HEK293T (cell line): ENCODE measurements around the gene CTNNA1.

Source experiments
- ARNT ChIP-seq: fragments of 450-650 bp; IDR thresholded peaks from 2 replicates; pipeline ENCODE4 v1.6.1; 2017; ENCODE audit warnings: mild to moderate bottlenecking
- BHLHE40 ChIP-seq: fragments of 450-650 bp; IDR thresholded peaks from 2 replicates; pipeline ENCODE4 v1.6.1; 2016; ENCODE audit warnings: mild to moderate bottlenecking, moderate library complexity, borderline replicate concordance
- ELF4 ChIP-seq: fragments of 450-650 bp; IDR thresholded peaks from 2 replicates; pipeline ENCODE4 v1.6.1; 2017; ENCODE audit warnings: antibody characterized with exemption
- FOXA1 ChIP-seq: fragments of 450-650 bp; IDR thresholded peaks from 2 replicates; pipeline ENCODE4 v1.6.1; 2016; ENCODE audit warnings: mild to moderate bottlenecking
- FOXM1 ChIP-seq: fragments of 450-650 bp; IDR thresholded peaks from 2 replicates; pipeline ENCODE4 v1.6.1; 2017; ENCODE audit warnings: mild to moderate bottlenecking, borderline replicate concordance
- HDGF ChIP-seq: fragments of 450-650 bp; IDR thresholded peaks from 2 replicates; pipeline ENCODE4 v1.6.1; 2017; ENCODE audit warnings: antibody characterized with exemption, borderline replicate concordance
- L3MBTL2 ChIP-seq: fragments of 450-650 bp; conservative IDR thresholded peaks from 2 replicates; pipeline ENCODE4 v1.6.1; 2016; ENCODE audit warnings: mild to moderate bottlenecking
- LEF1 ChIP-seq: fragments of 450-650 bp; IDR thresholded peaks from 2 replicates; pipeline ENCODE4 v1.6.1; 2017; ENCODE audit warnings: mild to moderate bottlenecking, borderline replicate concordance
- NFRKB ChIP-seq: fragments of 450-650 bp; IDR thresholded peaks from 2 replicates; pipeline ENCODE4 v1.6.1; 2016; ENCODE audit warnings: mild to moderate bottlenecking, moderate library complexity
- PKNOX1 ChIP-seq: fragments of 450-650 bp; IDR thresholded peaks from 2 replicates; pipeline ENCODE4 v1.6.1; 2016
- SP1 ChIP-seq: fragments of 450-650 bp; IDR thresholded peaks from 2 replicates; pipeline ENCODE4 v1.6.1; 2017
- SUZ12 ChIP-seq: fragments of 450-650 bp; IDR thresholded peaks from 2 replicates; pipeline ENCODE4 v1.6.1; 2016; ENCODE audit warnings: mild to moderate bottlenecking
- TARDBP ChIP-seq: fragments of 450-650 bp; IDR thresholded peaks from 2 replicates; pipeline ENCODE4 v1.6.1; 2016

GRCh38 chr5:138837160-138837559 is 83.9 kb downstream of the CTNNA1 start:
- TF ChIP-seq BHLHE40 (no peak), L3MBTL2 (no peak), NFRKB (no peak), ELF4 (no peak), SP1 (no peak), SUZ12 (no peak), PKNOX1 (no peak), ARNT (no peak), FOXM1 (no peak), TARDBP (no peak), LEF1 (no peak), HDGF (no peak), FOXA1 (no peak)
